H9 (cell line): ENCODE data around the gene ADAMTSL5. TPM values are rescaled to one million over a fixed set of nuclear protein-coding genes. Genes with fewer than 3 reads are reported as not detected.

Experiments used
- DNase-seq: peaks from one replicate; pipeline ENCODE4 v3.0.0-alpha.2; 2017
- H2AFZ ChIP-seq: one replicate; pipeline ENCODE4 v1.6.1; 2013; ENCODE audit warnings: mild to moderate bottlenecking, low read length, control low read depth, moderate library complexity
- H2AK5ac ChIP-seq: 2 replicates; pipeline ENCODE4 v1.6.1; 2013; ENCODE audit warnings: low read length, control low read depth, mixed read lengths; ENCODE audit not compliant: insufficient read length
- H2BK120ac ChIP-seq: one replicate; pipeline ENCODE4 v1.6.1; 2013; ENCODE audit warnings: low read depth, mild to moderate bottlenecking, low read length, control low read depth, inconsistent platforms; ENCODE audit not compliant: poor library complexity, severe bottlenecking
- H2BK12ac ChIP-seq: 2 replicates; pipeline ENCODE4 v1.6.1; 2013; ENCODE audit warnings: low read length, control low read depth, mixed read lengths, low read depth; ENCODE audit not compliant: insufficient read length
- H2BK15ac ChIP-seq: 2 replicates; pipeline ENCODE4 v1.6.1; 2013; ENCODE audit warnings: low read depth, low read length, control low read depth
- H2BK20ac ChIP-seq: one replicate; pipeline ENCODE4 v1.6.1; 2013; ENCODE audit warnings: low read depth, mild to moderate bottlenecking, low read length, control low read depth, inconsistent platforms; ENCODE audit not compliant: poor library complexity, severe bottlenecking
- H2BK5ac ChIP-seq: 2 replicates; pipeline ENCODE4 v1.6.1; 2013; ENCODE audit warnings: low read length, control low read depth, mixed read lengths; ENCODE audit not compliant: insufficient read length
- H3K14ac ChIP-seq: 2 replicates; pipeline ENCODE4 v1.6.1; 2013; ENCODE audit warnings: low read length, control low read depth; ENCODE audit not compliant: insufficient read depth
- H3K18ac ChIP-seq: 2 replicates; pipeline ENCODE4 v1.6.1; 2013; ENCODE audit warnings: low read depth, mild to moderate bottlenecking, mixed read lengths, low read length, control low read depth; ENCODE audit not compliant: insufficient read length
- H3K23ac ChIP-seq: 2 replicates; pipeline ENCODE4 v1.6.1; 2013; ENCODE audit warnings: low read length, control low read depth, mixed read lengths, low read depth; ENCODE audit not compliant: insufficient read length
- H3K23me2 ChIP-seq: 2 replicates; pipeline ENCODE4 v1.6.1; 2013; ENCODE audit warnings: low read depth, mild to moderate bottlenecking, mixed read lengths, low read length, control low read depth; ENCODE audit not compliant: insufficient read length, poor library complexity, severe bottlenecking
- H3K27ac ChIP-seq: 2 replicates; pipeline ENCODE4 v1.5.1; 2013; ENCODE audit warnings: low read length, control low read depth, mixed read lengths, low read depth; ENCODE audit not compliant: insufficient read length
- H3K27me3 ChIP-seq: 2 replicates; pipeline ENCODE4 v1.6.1; 2013; ENCODE audit warnings: low read length, control low read depth, inconsistent platforms; ENCODE audit not compliant: insufficient read depth
- H3K4ac ChIP-seq: 2 replicates; pipeline ENCODE4 v1.6.1; 2013; ENCODE audit warnings: low read depth, mild to moderate bottlenecking, control low read depth, inconsistent platforms, low read length, moderate library complexity
- H3K4me1 ChIP-seq: 2 replicates; pipeline ENCODE4 v1.6.1; 2013; ENCODE audit warnings: low read length, control low read depth, inconsistent platforms; ENCODE audit not compliant: insufficient read depth
- H3K4me2 ChIP-seq: 2 replicates; pipeline ENCODE4 v1.6.1; 2013; ENCODE audit warnings: low read length, control low read depth, mixed read lengths; ENCODE audit not compliant: insufficient read length, insufficient read depth
- H3K56ac ChIP-seq: 2 replicates; pipeline ENCODE4 v1.6.1; 2013; ENCODE audit warnings: low read depth, mild to moderate bottlenecking, mixed read lengths, low read length, control low read depth; ENCODE audit not compliant: insufficient read length
- H3K79me1 ChIP-seq: 2 replicates; pipeline ENCODE4 v1.6.1; 2013; ENCODE audit warnings: low read depth, mild to moderate bottlenecking, moderate library complexity, low read length, control low read depth, inconsistent platforms; ENCODE audit not compliant: insufficient read depth, poor library complexity, severe bottlenecking
- H3K79me2 ChIP-seq: 2 replicates; pipeline ENCODE4 v1.6.1; 2013; ENCODE audit warnings: low read length, control low read depth, inconsistent platforms; ENCODE audit not compliant: insufficient read depth
- H3K9ac ChIP-seq: 2 replicates; pipeline ENCODE4 v1.6.1; 2013; ENCODE audit warnings: low read length, control low read depth, mixed read lengths; ENCODE audit not compliant: insufficient read length; ENCODE audit errors: extremely low read depth
- H3K9me3 ChIP-seq: one replicate; pipeline ENCODE4 v1.6.1; 2013; ENCODE audit warnings: low read depth, low read length, inconsistent platforms; ENCODE audit not compliant: control insufficient read depth
- H3T11ph ChIP-seq: one replicate; pipeline ENCODE4 v1.6.1; 2013; ENCODE audit warnings: mild to moderate bottlenecking, low read length, control low read depth, inconsistent platforms
- H4K20me1 ChIP-seq: one replicate; pipeline ENCODE4 v1.6.1; 2013; ENCODE audit not compliant: control insufficient read depth, insufficient read length, insufficient read depth
- H4K5ac ChIP-seq: 2 replicates; pipeline ENCODE4 v1.6.1; 2013; ENCODE audit warnings: low read depth, mild to moderate bottlenecking, mixed read lengths, low read length, control low read depth; ENCODE audit not compliant: insufficient read length
- H4K8ac ChIP-seq: replicated peaks from 2 replicates; pipeline ENCODE4 v1.6.1; 2013; ENCODE audit warnings: low read length, control low read depth, mixed read lengths, low read depth; ENCODE audit not compliant: insufficient read length
- H4K91ac ChIP-seq: 2 replicates; pipeline ENCODE4 v1.6.1; 2013; ENCODE audit warnings: low read depth, mild to moderate bottlenecking, moderate library complexity, mixed read lengths, low read length, control low read depth; ENCODE audit not compliant: insufficient read length
- H3K27ac Mint-ChIP-seq, 3 experiments: 2 replicates in 2 of 3; 3 replicates in 1 of 3; pipeline ENCODE4 v1.8.0; 2020 to 2021; ENCODE audit warnings: mixed read lengths in 3 of 3, mild to moderate bottlenecking in 1 of 3, moderate library complexity in 1 of 3
- H3K27me3 Mint-ChIP-seq: 2 replicates; pipeline ENCODE4 v1.8.0; 2021; ENCODE audit warnings: low read depth, mild to moderate bottlenecking, moderate library complexity, mixed read lengths
- H3K36me3 Mint-ChIP-seq, 3 experiments: 2 replicates in 2 of 3; 3 replicates in 1 of 3; pipeline ENCODE4 v1.8.0; 2020 to 2021; ENCODE audit warnings: low read depth in 3 of 3, mixed read lengths in 3 of 3; ENCODE audit not compliant: insufficient read depth in 1 of 3
- H3K4me1 Mint-ChIP-seq, 2 experiments: 2 replicates each; pipeline ENCODE4 v1.8.0; 2020; ENCODE audit warnings: mixed read lengths in 2 of 2
- H3K4me3 Mint-ChIP-seq, 2 experiments: 2 replicates in 1 of 2; 3 replicates in 1 of 2; pipeline ENCODE4 v1.8.0; 2020 to 2021; ENCODE audit warnings: mild to moderate bottlenecking in 2 of 2, mixed read lengths in 2 of 2, moderate library complexity in 1 of 2
- H3K9me3 Mint-ChIP-seq, 2 experiments: 2 replicates in 1 of 2; 3 replicates in 1 of 2; pipeline ENCODE4 v1.8.0; 2020; ENCODE audit warnings: mild to moderate bottlenecking in 2 of 2, mixed read lengths in 2 of 2, moderate library complexity in 1 of 2
- WGBS: extraction: QIAGEN DNeasy Blood & Tissue Kit; methylation state at CpG from one replicate; pipeline ENCODE4 v1.1.7; 2013; ENCODE audit warnings: missing lambda C conversion rate, low lambda C conversion rate, mixed read lengths; ENCODE audit not compliant: insufficient read length; ENCODE audit errors: extremely low coverage; 5-methylcytosine and 5-hydroxymethylcytosine counted together
- total RNA-seq: library from RNA; stranded (reverse); gene quantifications from 2 replicates; pipeline ENCODE4 v1.2.1, GENCODE V29; 2021
- TF ChIP-seq, protein P1 (sequence below): fragments of 200-600 bp; sonication (generic); conservative IDR thresholded peaks from 3 replicates; pipeline ENCODE4 v1.8.0; 2021; ENCODE audit warnings: antibody characterized with exemption, mild to moderate bottlenecking

The ADAMTSL5 gene
- total RNA-seq, 1 experiment from 2014 or later, result 1.5 TPM

DNA sequence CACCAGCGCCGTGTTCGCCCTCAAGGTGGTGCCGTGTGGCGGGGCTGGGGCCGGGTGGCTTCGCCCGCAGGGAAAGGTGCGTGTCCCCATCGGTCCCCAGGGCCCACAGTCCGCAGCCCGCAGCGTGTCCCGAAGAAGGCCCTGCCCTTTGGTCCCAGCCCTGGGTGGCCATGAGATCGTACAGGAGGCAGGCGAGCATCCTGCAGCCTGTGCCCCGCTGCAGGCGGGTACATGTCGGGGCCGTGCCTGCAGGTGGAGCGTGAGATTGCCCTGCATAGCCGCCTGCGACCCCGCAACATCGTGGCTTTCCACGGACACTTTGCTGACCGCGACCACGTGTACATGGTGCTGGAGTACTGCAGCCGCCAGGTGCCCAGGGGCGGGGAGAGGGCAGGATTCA is 12.5 kb upstream of the ADAMTSL5 start:
- Histone ChIP-seq H3K9ac (no peak overlapping the region), H3K27ac (no peak overlapping the region), H3K79me1 (no peaks in the 10 kb centered on the region), H4K20me1 (peaks cover 3% of the 10 kb centered on the region), H3K14ac (no peak overlapping the region), H2AK5ac (no peak overlapping the region), H4K5ac (no peak overlapping the region), H2BK120ac (no peak overlapping the region), H2BK5ac (no peak overlapping the region), H3K4ac (no peak overlapping the region), H3K9me3 (no peaks in the 10 kb centered on the region), H2BK20ac (no peak overlapping the region), H4K8ac (no peak overlapping the region), H4K91ac (no peak overlapping the region), H3K27me3 (peaks cover 16% of the 10 kb centered on the region; the same call in 1 of the 2 replicates), H3T11ph (no peak overlapping the region), H3K56ac (no peak overlapping the region), H2BK15ac (no peak overlapping the region), H3K23ac (no peak overlapping the region), H2AFZ (no peak overlapping the region), H2BK12ac (no peak overlapping the region), H3K18ac (no peak overlapping the region), H3K23me2 (peaks cover 2% of the 10 kb centered on the region), H3K4me1 (no peaks in the 10 kb centered on the region), H3K79me2 (no peaks in the 10 kb centered on the region), H3K4me2 (no peak overlapping the region)
- Mint-ChIP-seq H3K36me3 (no peaks in the 10 kb centered on the region), H3K27ac (no peak overlapping the region), H3K4me1 (peaks cover 6 to 7% of the 10 kb centered on the region in 2 experiments; a peak in 3 of 4 replicates), H3K27me3 (peaks cover 72% of the 10 kb centered on the region), H3K9me3 (peaks cover 0 to 6% of the 10 kb centered on the region in 2 experiments; a peak in 3 of 5 replicates), H3K4me3 (no peak overlapping the region)
- WGBS, result no CpG with 5 or more reads among the region's 31 CpGs
- TF ChIP-seq, protein P1, sequence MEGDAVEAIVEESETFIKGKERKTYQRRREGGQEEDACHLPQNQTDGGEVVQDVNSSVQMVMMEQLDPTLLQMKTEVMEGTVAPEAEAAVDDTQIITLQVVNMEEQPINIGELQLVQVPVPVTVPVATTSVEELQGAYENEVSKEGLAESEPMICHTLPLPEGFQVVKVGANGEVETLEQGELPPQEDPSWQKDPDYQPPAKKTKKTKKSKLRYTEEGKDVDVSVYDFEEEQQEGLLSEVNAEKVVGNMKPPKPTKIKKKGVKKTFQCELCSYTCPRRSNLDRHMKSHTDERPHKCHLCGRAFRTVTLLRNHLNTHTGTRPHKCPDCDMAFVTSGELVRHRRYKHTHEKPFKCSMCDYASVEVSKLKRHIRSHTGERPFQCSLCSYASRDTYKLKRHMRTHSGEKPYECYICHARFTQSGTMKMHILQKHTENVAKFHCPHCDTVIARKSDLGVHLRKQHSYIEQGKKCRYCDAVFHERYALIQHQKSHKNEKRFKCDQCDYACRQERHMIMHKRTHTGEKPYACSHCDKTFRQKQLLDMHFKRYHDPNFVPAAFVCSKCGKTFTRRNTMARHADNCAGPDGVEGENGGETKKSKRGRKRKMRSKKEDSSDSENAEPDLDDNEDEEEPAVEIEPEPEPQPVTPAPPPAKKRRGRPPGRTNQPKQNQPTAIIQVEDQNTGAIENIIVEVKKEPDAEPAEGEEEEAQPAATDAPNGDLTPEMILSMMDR, result 0 out of 3 replicates have a peak, but pooled peaks have one; percentile 21
- DNase-seq, result no peak
